HG03280 (cell line): ENCODE data around the gene FADS1.

ENCODE experiments used
- ATAC-seq: cut with Tn5 transposase; IDR thresholded peaks from one replicate; pipeline ENCODE4 v1.9.1; 2021; ENCODE audit warnings: mild to moderate bottlenecking, moderate library complexity; ENCODE audit not compliant: unreplicated experiment

Gene FADS1

GRCh38 chr11:61797263-61797944 lies 19.4 kb downstream of the FADS1 start:
- no peak for ATAC-seq

- ATAC-seq, result no peak
These were observed 20.8 kb downstream of the FADS1 start for GRCh38 chr11:61795876-61796526.

- no peak for ATAC-seq
These were observed 21.3 kb downstream of the FADS1 start for GRCh38 chr11:61795459-61795858.

- ATAC-seq, result no peak
These were observed 22.2 kb downstream of the FADS1 start for GRCh38 chr11:61794579-61794978.

GRCh38 chr11:61793829-61794204 lies 23.0 kb downstream of the FADS1 start:
- ATAC-seq, result no peak

- peak; percentile 28 for ATAC-seq
These were observed 23.5 kb downstream of the FADS1 start for GRCh38 chr11:61793083-61793828.

- peak; percentile 81 for ATAC-seq
These were observed 24.3 kb downstream of the FADS1 start, which contains the start of the genes FEN1 and TMEM258 for GRCh38 chr11:61792310-61793082. Gene FEN1, plus strand, starts transcription at chr11:61792911. Its CDS starts 2,451 bp downstream, at chr11:61795362. Gene TMEM258, minus strand, starts transcription at chr11:61792599. Its CDS starts 41 bp downstream, at chr11:61792558.

GRCh38 chr11:61791737-61792309 lies 25.0 kb downstream of the FADS1 start:
- peak; percentile 38 for ATAC-seq

- no peak for ATAC-seq
These were observed 28.8 kb downstream of the FADS1 start for GRCh38 chr11:61787928-61788491.

- ATAC-seq, result no peak
These were observed 30.9 kb downstream of the FADS1 start for GRCh38 chr11:61785837-61786402.

- ATAC-seq, result no peak
These were observed 32.3 kb downstream of the FADS1 start for GRCh38 chr11:61784506-61784805.

- no peak for ATAC-seq
These were observed 32.9 kb downstream of the FADS1 start for GRCh38 chr11:61783717-61784505.

GRCh38 chr11:61782841-61783240 lies 34.0 kb downstream of the FADS1 start:
- ATAC-seq, result no peak

GRCh38 chr11:61782299-61782698 lies 34.5 kb downstream of the FADS1 start:
- ATAC-seq, result no peak

- no peak for ATAC-seq
These were observed 35.2 kb downstream of the FADS1 start for GRCh38 chr11:61781585-61781984.

GRCh38 chr11:61780581-61781162 lies 36.1 kb downstream of the FADS1 start:
- no peak for ATAC-seq

GRCh38 chr11:61779666-61780525 lies 36.9 kb downstream of the FADS1 start:
- ATAC-seq, result no peak
